Gastroesophageal sphincter (tissue), 3 donors: ENCODE data around the gene FLOT1.

Source experiments
- CTCF ChIP-seq, 4 experiments: fragments of 200-600 bp in 2 of 4; fragments of 450-650 bp in 2 of 4; sonication (generic) in 1 of 4; IDR thresholded peaks; one replicate each; pipeline ENCODE4 v1.5.1; 2017 to 2019; ENCODE audit warnings: antibody characterized with exemption in 4 of 4, mild to moderate bottlenecking in 2 of 4, moderate library complexity in 2 of 4
- POLR2A ChIP-seq, 2 donors: fragments of 450-650 bp; IDR thresholded peaks; one replicate each; pipeline ENCODE4 v1.6.1; 2017; ENCODE audit warnings: antibody characterized with exemption in 2 of 2, mild to moderate bottlenecking in 2 of 2, moderate library complexity in 1 of 2
- POLR2AphosphoS5 ChIP-seq: sonication (generic); formaldehyde crosslinking; IDR thresholded peaks from one replicate; pipeline ENCODE4 v1.6.1; 2017; ENCODE audit warnings: antibody characterized with exemption

- TF ChIP-seq POLR2AphosphoS5: no peak
- TF ChIP-seq CTCF (IDR thresholded peaks at IDR 0.05): no peak
- no peak for TF ChIP-seq POLR2A (IDR thresholded peaks at IDR 0.05)
These were observed 25.7 kb downstream of the FLOT1 start for GRCh38 chr6:30716879-30717128.
